Hepatocyte (in vitro differentiated cells): Measurements from ENCODE around the gene MME. TPM values are rescaled to one million over a fixed set of nuclear protein-coding genes. Genes with fewer than 3 reads are reported as not detected.
"Not testable (repeated sequence)": the region's sequence is repeated elsewhere in the genome, so short reads cannot be mapped to it uniquely, and the experiment has no call there.

Source experiments
- DNase-seq: peaks from one replicate; pipeline ENCODE4 v3.0.0-alpha.2; 2016; ENCODE audit warnings: low spot score
- H2AFZ ChIP-seq: fragments of 200-600 bp; sonication (generic); 2 replicates; pipeline ENCODE4 v1.6.0; 2016; ENCODE audit warnings: antibody characterized with exemption, mild to moderate bottlenecking
- H3K27ac ChIP-seq: fragments of 200-600 bp; sonication (generic); 2 replicates; pipeline ENCODE4 v1.5.1; 2016; ENCODE audit warnings: mild to moderate bottlenecking
- H3K27me3 ChIP-seq: fragments of 200-600 bp; sonication (generic); 2 replicates; pipeline ENCODE4 v1.6.1; 2016
- H3K36me3 ChIP-seq: fragments of 200-600 bp; sonication (generic); replicated peaks from 2 replicates; pipeline ENCODE4 v1.5.1; 2016; ENCODE audit warnings: low read depth; ENCODE audit not compliant: insufficient read depth
- H3K4me1 ChIP-seq: fragments of 200-600 bp; sonication (generic); 2 replicates; pipeline ENCODE4 v1.5.1; 2016; ENCODE audit warnings: mild to moderate bottlenecking, moderate library complexity; ENCODE audit not compliant: insufficient read depth
- H3K4me2 ChIP-seq: fragments of 200-600 bp; sonication (generic); 2 replicates; pipeline ENCODE4 v1.6.0; 2016
- H3K4me3 ChIP-seq: fragments of 200-600 bp; sonication (generic); 2 replicates; pipeline ENCODE4 v1.5.1; 2016; ENCODE audit warnings: mild to moderate bottlenecking
- H3K79me2 ChIP-seq: fragments of 200-600 bp; sonication (generic); 2 replicates; pipeline ENCODE4 v1.6.0; 2017; ENCODE audit warnings: mild to moderate bottlenecking
- H3K9me2 ChIP-seq: fragments of 200-600 bp; sonication (generic); replicated peaks from 2 replicates; pipeline ENCODE4 v1.6.0; 2017; ENCODE audit warnings: mild to moderate bottlenecking; ENCODE audit not compliant: insufficient read depth
- H3K9me3 ChIP-seq: fragments of 200-600 bp; sonication (generic); 2 replicates; pipeline ENCODE4 v1.5.1; 2016; ENCODE audit warnings: low read depth, mild to moderate bottlenecking
- H4K20me1 ChIP-seq: fragments of 200-600 bp; sonication (generic); 2 replicates; pipeline ENCODE4 v1.6.0; 2016; ENCODE audit warnings: mild to moderate bottlenecking; ENCODE audit not compliant: insufficient read depth, poor library complexity, severe bottlenecking
- CTCF ChIP-seq: fragments of 200-600 bp; sonication (generic); IDR thresholded peaks from 2 replicates; pipeline ENCODE4 v1.5.1; 2016; ENCODE audit warnings: antibody characterized with exemption, mild to moderate bottlenecking; ENCODE audit not compliant: poor library complexity
- EZH2 ChIP-seq: fragments of 200-600 bp; sonication (generic); IDR thresholded peaks from 2 replicates; pipeline ENCODE4 v1.6.1; 2016; ENCODE audit warnings: antibody characterized with exemption, mild to moderate bottlenecking, borderline replicate concordance
- EZH2phosphoT487 ChIP-seq: fragments of 200-600 bp; sonication (generic); IDR thresholded peaks from one replicate; pipeline ENCODE4 v1.6.1; 2018; ENCODE audit warnings: antibody characterized with exemption, mild to moderate bottlenecking, low read depth, moderate library complexity; ENCODE audit not compliant: unreplicated experiment, severe bottlenecking
- WGBS: methylation state at CpG from one replicate; pipeline ENCODE4 v1.1.6; 2016; ENCODE audit warnings: low lambda C conversion rate; ENCODE audit errors: missing lambda C conversion rate; 5-methylcytosine and 5-hydroxymethylcytosine counted together
- polyA plus RNA-seq: library from polyadenylated mRNA; unstranded; fragments of >200 nt; fragmentation: Nextera tagmentation; extraction: Ambion mirVana; gene quantifications from 2 replicates; pipeline ENCODE4 v1.2.1, GENCODE V29; 2016
- total RNA-seq: library from RNA; depleted of rRNA; stranded (reverse); fragments of >200 nt; gene quantifications from 2 replicates; pipeline ENCODE4 v1.2.3, GENCODE V29; 2014

Gene MME
- total and polyA plus RNA-seq, 2 experiments from 2014 or later: 135 to 250 TPM

DNA sequence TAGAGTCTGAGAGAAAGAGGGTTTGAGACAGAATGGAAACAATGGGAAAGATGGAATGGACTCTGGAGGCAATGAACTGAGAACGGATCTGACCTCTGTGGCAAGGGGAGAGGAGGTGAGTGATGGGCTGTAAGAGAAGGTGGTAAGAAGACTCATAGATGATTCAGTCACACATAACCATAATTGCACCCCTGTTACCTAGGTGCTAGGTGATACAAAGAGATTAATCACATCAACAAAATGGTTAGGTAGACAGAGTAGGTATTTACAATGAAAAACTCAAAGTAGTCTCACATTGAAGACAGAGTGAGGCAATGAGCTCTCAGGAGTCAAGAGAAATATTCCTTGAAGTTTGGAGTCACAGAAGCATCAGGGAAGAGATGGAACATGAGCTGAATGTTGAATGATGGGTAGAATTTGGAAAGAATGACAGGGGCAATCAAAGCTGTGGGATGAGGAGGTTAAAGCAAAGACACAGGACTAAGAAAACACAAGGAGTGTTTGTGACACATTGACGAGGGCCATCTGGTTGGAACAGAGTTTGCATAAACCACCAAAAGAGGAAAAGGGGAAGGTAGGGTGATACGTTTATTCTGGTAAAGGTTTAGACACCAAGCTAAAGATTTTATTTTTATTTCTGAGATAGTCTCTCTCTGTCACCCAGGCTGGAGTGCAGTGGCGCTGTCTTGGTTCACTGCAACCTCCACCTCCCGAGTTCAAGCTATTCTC is 32.7 kb downstream of the MME start:
- no peaks in the 10 kb centered on the region for H3K27me3 ChIP-seq
- H2AFZ ChIP-seq: no peak overlapping the region
- H3K9me2 ChIP-seq: no peaks in the 10 kb centered on the region
- no peaks in the 10 kb centered on the region for H3K4me1 ChIP-seq
- no peak for TF ChIP-seq EZH2
- TF ChIP-seq CTCF: no peak
- TF ChIP-seq EZH2phosphoT487: no peak
- WGBS: 85% methylated on average over 5 of the region's 5 CpGs
- no peak for DNase-seq
- H3K4me2 ChIP-seq: no peak overlapping the region
- no peak overlapping the region for H3K4me3 ChIP-seq
- H4K20me1 ChIP-seq: no peaks in the 10 kb centered on the region
- no peak overlapping the region for H3K27ac ChIP-seq
- peaks cover 6% of the 10 kb centered on the region for H3K79me2 ChIP-seq
- no peaks in the 10 kb centered on the region for H3K36me3 ChIP-seq
- H3K9me3 ChIP-seq: no peaks in the 10 kb centered on the region

DNA sequence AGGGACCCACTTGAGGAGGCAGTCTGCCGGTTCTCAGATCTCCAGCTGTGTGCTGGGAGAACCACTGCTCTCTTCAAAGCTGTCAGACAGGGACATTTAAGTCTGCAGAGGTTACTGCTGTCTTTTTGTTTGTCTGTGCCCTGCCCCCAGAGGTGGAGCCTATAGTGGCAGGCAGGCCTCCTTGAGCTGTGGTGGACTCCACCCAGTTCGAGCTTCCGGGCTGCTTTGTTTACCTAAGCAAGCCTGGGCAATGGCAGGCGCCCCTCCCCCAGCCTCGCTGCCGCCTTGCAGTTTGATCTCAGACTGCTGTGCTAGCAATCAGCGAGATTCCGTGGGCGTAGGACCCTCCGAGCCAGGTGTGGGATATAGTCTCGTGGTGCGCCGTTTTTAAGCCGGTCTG is 44.6 kb downstream of the MME start:
- H3K4me3 ChIP-seq, H3K9me2 ChIP-seq, H3K27ac ChIP-seq, H3K4me2 ChIP-seq, H3K9me3 ChIP-seq, H3K79me2 ChIP-seq, H3K4me1 ChIP-seq, H4K20me1 ChIP-seq, H2AFZ ChIP-seq, H3K27me3 ChIP-seq, H3K36me3 ChIP-seq, DNase-seq: not testable (repeated sequence)
- 35% methylated on average over 5 of the region's 14 CpGs for WGBS

- no peaks in the 10 kb centered on the region for H3K27me3 ChIP-seq
- H3K36me3 ChIP-seq: no peaks in the 10 kb centered on the region
- no peak overlapping the region for H3K4me2 ChIP-seq
- 56% methylated on average over 2 of the region's 2 CpGs for WGBS
- no peak for DNase-seq
- H4K20me1 ChIP-seq: no peaks in the 10 kb centered on the region
- no peaks in the 10 kb centered on the region for H3K9me3 ChIP-seq
- no peak overlapping the region for H3K4me3 ChIP-seq
- no peaks in the 10 kb centered on the region for H3K79me2 ChIP-seq
- H3K9me2 ChIP-seq: no peaks in the 10 kb centered on the region
- TF ChIP-seq EZH2phosphoT487: no peak
- TF ChIP-seq CTCF: no peak
- no peak for TF ChIP-seq EZH2
- H3K4me1 ChIP-seq: peaks cover 15% of the 10 kb centered on the region
- H3K27ac ChIP-seq: peak overlapping the region; percentile 96
- H2AFZ ChIP-seq: no peak overlapping the region
Observed at GRCh38 chr3:155129396-155129795, 49.3 kb downstream of the MME start.

GRCh38 chr3:155130001-155130400 is 49.9 kb downstream of the MME start:
- Histone ChIP-seq H3K79me2 (no peaks in the 10 kb centered on the region), H3K27me3 (no peaks in the 10 kb centered on the region), H2AFZ (no peak overlapping the region), H3K9me3 (no peaks in the 10 kb centered on the region), H3K27ac (peak overlapping the region; percentile 96), H3K4me1 (peaks cover 15% of the 10 kb centered on the region), H3K36me3 (no peaks in the 10 kb centered on the region), H3K4me2 (no peak overlapping the region), H4K20me1 (no peaks in the 10 kb centered on the region), H3K9me2 (no peaks in the 10 kb centered on the region), H3K4me3 (no peak overlapping the region)
- no peak for DNase-seq
- TF ChIP-seq EZH2: no peak
- TF ChIP-seq CTCF: no peak
- no peak for TF ChIP-seq EZH2phosphoT487
